Nephron (organoid): ENCODE measurements around the gene NES.

Source experiments
- H3K27ac Mint-ChIP-seq, 3 experiments: 2 replicates each; pipeline ENCODE4 v1.8.0; 2020; ENCODE audit warnings: mixed read lengths in 3 of 3, mild to moderate bottlenecking in 2 of 3, moderate library complexity in 1 of 3
- H3K27me3 Mint-ChIP-seq: 2 replicates; pipeline ENCODE4 v1.8.0; 2021; ENCODE audit warnings: low read depth, mild to moderate bottlenecking, moderate library complexity, mixed read lengths
- H3K36me3 Mint-ChIP-seq: 2 replicates; pipeline ENCODE4 v1.8.0; 2020; ENCODE audit warnings: low read depth, mixed read lengths
- H3K4me1 Mint-ChIP-seq: 2 replicates; pipeline ENCODE4 v1.8.0; 2020; ENCODE audit warnings: mixed read lengths
- H3K4me3 Mint-ChIP-seq, 3 experiments: 2 replicates each; pipeline ENCODE4 v1.8.0; 2020; ENCODE audit warnings: mild to moderate bottlenecking in 3 of 3, mixed read lengths in 3 of 3, moderate library complexity in 2 of 3
- H3K9me3 Mint-ChIP-seq: 2 replicates; pipeline ENCODE4 v1.8.0; 2020; ENCODE audit warnings: mixed read lengths
- CTCF ChIP-seq, 3 experiments: fragments of 200-600 bp; sonication (generic); IDR thresholded peaks; one replicate each; pipeline ENCODE4 v1.5.0; 2021; ENCODE audit warnings: antibody characterized with exemption in 3 of 3; ENCODE audit not compliant: unreplicated experiment in 3 of 3

Gene NES

GRCh38 chr1:156676820-156677615 is at the start of gene NES:
Gene NES (minus strand): TSS chr1:156677407. CDS start chr1:156677264, 143 bp downstream.
- Mint-ChIP-seq H3K27ac (peak within 1 kb of the TSS; percentile 85 to 93 (median 90)), H3K36me3 (peaks cover 35% of the 10 kb centered on the region), H3K4me3 (peak within 1 kb of the TSS; percentile 93 to 95 (median 93)), H3K27me3 (peaks cover 20% of the 10 kb centered on the region), H3K9me3 (no peaks in the 10 kb centered on the region), H3K4me1 (peaks cover 45% of the 10 kb centered on the region)
- TF ChIP-seq CTCF (IDR thresholded peaks at IDR 0.05; ENCODE audit: unreplicated experiment in 3 of 3): no peak

GRCh38 chr1:156726549-156727226 is 49.5 kb upstream of the NES start:
- peaks cover 23% of the 10 kb centered on the region for H3K4me1 Mint-ChIP-seq
- peak; percentile 38 to 56 (median 51) for TF ChIP-seq CTCF (IDR thresholded peaks at IDR 0.05; ENCODE audit: unreplicated experiment in 3 of 3)
- H3K9me3 Mint-ChIP-seq: no peaks in the 10 kb centered on the region
- H3K36me3 Mint-ChIP-seq: peaks cover 21% of the 10 kb centered on the region
- no peak overlapping the region for H3K27ac Mint-ChIP-seq
- no peaks in the 10 kb centered on the region for H3K27me3 Mint-ChIP-seq
- H3K4me3 Mint-ChIP-seq: no peak overlapping the region

- Mint-ChIP-seq H3K36me3 (peaks cover 24% of the 10 kb centered on the region), H3K4me1 (peaks cover 23% of the 10 kb centered on the region), H3K9me3 (no peaks in the 10 kb centered on the region), H3K27ac (no peak overlapping the region), H3K4me3 (no peak overlapping the region), H3K27me3 (no peaks in the 10 kb centered on the region)
- TF ChIP-seq CTCF (IDR thresholded peaks at IDR 0.05; ENCODE audit: unreplicated experiment in 3 of 3): peak; percentile 89 to 95 (median 92)
Measured at GRCh38 chr1:156725683-156726280, 48.6 kb upstream of the NES start.

- no peaks in the 10 kb centered on the region for H3K27me3 Mint-ChIP-seq
- H3K9me3 Mint-ChIP-seq: no peaks in the 10 kb centered on the region
- H3K4me3 Mint-ChIP-seq: no peak overlapping the region
- TF ChIP-seq CTCF (IDR thresholded peaks at IDR 0.05; ENCODE audit: unreplicated experiment in 3 of 3): no peak
- H3K36me3 Mint-ChIP-seq: peaks cover 38% of the 10 kb centered on the region
- H3K27ac Mint-ChIP-seq: no peak overlapping the region
- H3K4me1 Mint-ChIP-seq: peaks cover 5% of the 10 kb centered on the region
Measured at GRCh38 chr1:156721535-156721934, 44.3 kb upstream of the NES start.

- H3K9me3 Mint-ChIP-seq: no peaks in the 10 kb centered on the region
- no peak overlapping the region for H3K4me3 Mint-ChIP-seq
- no peak for TF ChIP-seq CTCF (IDR thresholded peaks at IDR 0.05; ENCODE audit: unreplicated experiment in 3 of 3)
- peaks cover 5% of the 10 kb centered on the region for H3K4me1 Mint-ChIP-seq
- no peak overlapping the region for H3K27ac Mint-ChIP-seq
- H3K36me3 Mint-ChIP-seq: peaks cover 38% of the 10 kb centered on the region
- H3K27me3 Mint-ChIP-seq: no peaks in the 10 kb centered on the region
Measured at GRCh38 chr1:156721131-156721530, 43.9 kb upstream of the NES start.
